Activated CD4-positive, alpha-beta T cell treated with anti-CD3 and anti-CD28 coated beads for 1 hour (primary cell): ENCODE measurements around the gene KCNH1.
"Not testable (repeated sequence)": the region's sequence is repeated elsewhere in the genome, so short reads cannot be mapped to it uniquely, and the experiment has no call there.

Source experiments
- DNase-seq: peaks from one replicate; pipeline ENCODE4 v3.0.0-alpha.2; 2020

Gene KCNH1

GRCh38 chr1:210992837-210993236, 141.1 kb downstream of the KCNH1 start:
- DNase-seq = no peak

- DNase-seq = no peak
These were observed 144.0 kb downstream of the KCNH1 start for GRCh38 chr1:210989905-210990304.

GRCh38 chr1:210981490-210981889, 152.5 kb downstream of the KCNH1 start:
- DNase-seq = no peak

GRCh38 chr1:210980082-210980481, 153.9 kb downstream of the KCNH1 start:
- no peak for DNase-seq

GRCh38 chr1:210978974-210979354, 155.0 kb downstream of the KCNH1 start:
- no peak for DNase-seq

- no peak for DNase-seq
These were observed 155.5 kb downstream of the KCNH1 start for GRCh38 chr1:210978316-210978973.

GRCh38 chr1:210951279-210951678, 182.7 kb downstream of the KCNH1 start:
- DNase-seq = no peak

GRCh38 chr1:210949940-210950546, 183.9 kb downstream of the KCNH1 start:
- not testable (repeated sequence) for DNase-seq

- no peak for DNase-seq
These were observed 184.5 kb downstream of the KCNH1 start for GRCh38 chr1:210949489-210949888.

- DNase-seq = no peak
These were observed 184.9 kb downstream of the KCNH1 start for GRCh38 chr1:210949039-210949438.

- no peak for DNase-seq
These were observed 189.7 kb downstream of the KCNH1 start for GRCh38 chr1:210944252-210944651.

GRCh38 chr1:210942513-210942912, 191.4 kb downstream of the KCNH1 start:
- no peak for DNase-seq

GRCh38 chr1:210940081-210940617, 193.8 kb downstream of the KCNH1 start:
- DNase-seq = no peak

- no peak for DNase-seq
These were observed 195.5 kb downstream of the KCNH1 start for GRCh38 chr1:210938416-210938925.

GRCh38 chr1:210937846-210938245, 196.1 kb downstream of the KCNH1 start:
- no peak for DNase-seq

GRCh38 chr1:210935905-210936304, 198.0 kb downstream of the KCNH1 start:
- no peak for DNase-seq

- no peak for DNase-seq
These were observed 201.8 kb downstream of the KCNH1 start for GRCh38 chr1:210932104-210932503.

GRCh38 chr1:210922666-210923065, 211.3 kb downstream of the KCNH1 start:
- no peak for DNase-seq

GRCh38 chr1:210920716-210921694, 212.9 kb downstream of the KCNH1 start:
- DNase-seq = no peak

GRCh38 chr1:210920258-210920657, 213.7 kb downstream of the KCNH1 start:
- DNase-seq = no peak

GRCh38 chr1:210918893-210919292, 215.1 kb downstream of the KCNH1 start:
- DNase-seq = no peak

- no peak for DNase-seq
These were observed 216.3 kb downstream of the KCNH1 start for GRCh38 chr1:210917560-210918169.

GRCh38 chr1:210916548-210916947, 217.4 kb downstream of the KCNH1 start:
- no peak for DNase-seq
